GM23338 (cell line): ENCODE results near the gene TBC1D14. TPM values are rescaled to one million over a fixed set of nuclear protein-coding genes. Genes with fewer than 3 reads are reported as not detected.

Experiments
- ATAC-seq: fragments of 200-7000 bp; cut with Tn5 transposase; 3 replicates; pipeline ENCODE4 v1.9.1; 2020
- DNase-seq: peaks from one replicate; pipeline ENCODE4 v3.0.0-alpha.2; 2015; ENCODE audit warnings: low spot score
- H2AFZ ChIP-seq: fragments of 200-600 bp; sonication (generic); 2 replicates; pipeline ENCODE4 v1.8.0; 2016; ENCODE audit warnings: antibody characterized with exemption, mild to moderate bottlenecking, moderate library complexity
- H3F3A ChIP-seq: fragments of 200-600 bp; sonication (generic); replicated peaks from 2 replicates; pipeline ENCODE4 v1.8.0; 2017; ENCODE audit warnings: antibody characterized with exemption, mixed run types, low read depth
- H3K27ac ChIP-seq: fragments of 200-600 bp; sonication (generic); 2 replicates; pipeline ENCODE4 v1.6.1; 2016; ENCODE audit warnings: low read depth
- H3K27me3 ChIP-seq: fragments of 200-600 bp; sonication (generic); 2 replicates; pipeline ENCODE4 v1.8.0; 2016; ENCODE audit warnings: mild to moderate bottlenecking, mixed run types, moderate library complexity; ENCODE audit not compliant: insufficient read depth
- H3K36me3 ChIP-seq: fragments of 200-600 bp; sonication (generic); 2 replicates; pipeline ENCODE4 v1.8.0; 2016; ENCODE audit warnings: mild to moderate bottlenecking; ENCODE audit not compliant: insufficient read depth
- H3K4me1 ChIP-seq: fragments of 200-600 bp; sonication (generic); 2 replicates; pipeline ENCODE4 v1.8.0; 2016; ENCODE audit warnings: mild to moderate bottlenecking, moderate library complexity; ENCODE audit not compliant: insufficient read depth
- H3K4me2 ChIP-seq: fragments of 200-600 bp; sonication (generic); 2 replicates; pipeline ENCODE4 v1.7.1; 2017; ENCODE audit warnings: mixed run types
- H3K4me3 ChIP-seq: fragments of 200-600 bp; sonication (generic); 2 replicates; pipeline ENCODE4 v1.6.1; 2016; ENCODE audit warnings: mixed run types
- H3K79me2 ChIP-seq: fragments of 200-600 bp; sonication (generic); replicated peaks from 2 replicates; pipeline ENCODE4 v1.8.0; 2017; ENCODE audit warnings: mild to moderate bottlenecking; ENCODE audit not compliant: insufficient read depth
- H3K9me2 ChIP-seq: fragments of 200-600 bp; sonication (generic); 2 replicates; pipeline ENCODE4 v1.8.0; 2017; ENCODE audit not compliant: insufficient read depth
- H4K20me1 ChIP-seq: fragments of 200-600 bp; sonication (generic); replicated peaks from 2 replicates; pipeline ENCODE4 v1.8.0; 2017; ENCODE audit warnings: mild to moderate bottlenecking; ENCODE audit not compliant: insufficient read depth
- H3K27ac Mint-ChIP-seq: 2 replicates; pipeline ENCODE4 v1.8.0; 2020; ENCODE audit warnings: inconsistent platforms, mild to moderate bottlenecking, moderate library complexity, mixed read lengths
- H3K27me3 Mint-ChIP-seq: 3 replicates; pipeline ENCODE4 v1.8.0; 2022; ENCODE audit warnings: low read depth, mild to moderate bottlenecking, moderate library complexity, mixed read lengths, inconsistent platforms; ENCODE audit not compliant: insufficient read depth, poor library complexity
- H3K36me3 Mint-ChIP-seq: 3 replicates; pipeline ENCODE4 v1.8.0; 2021; ENCODE audit warnings: low read depth, mild to moderate bottlenecking, inconsistent platforms, moderate library complexity, mixed read lengths
- H3K4me1 Mint-ChIP-seq: 3 replicates; pipeline ENCODE4 v1.8.0; 2020; ENCODE audit warnings: mild to moderate bottlenecking, inconsistent platforms, mixed read lengths
- H3K4me3 Mint-ChIP-seq: 3 replicates; pipeline ENCODE4 v1.8.0; 2021; ENCODE audit warnings: moderate library complexity, mild to moderate bottlenecking, inconsistent platforms, mixed read lengths
- H3K9me3 Mint-ChIP-seq: 3 replicates; pipeline ENCODE4 v1.8.0; 2020; ENCODE audit warnings: moderate library complexity, mild to moderate bottlenecking, inconsistent platforms, mixed read lengths
- CREB1 ChIP-seq: fragments of 250-450 bp; sonication (Bioruptor Pico); IDR thresholded peaks from 2 replicates; pipeline ENCODE4 v1.5.0; 2020; ENCODE audit warnings: low read depth, mild to moderate bottlenecking, moderate library complexity
- CTCF ChIP-seq, 2 experiments: fragments of 200-600 bp in 1 of 2; sonication (generic) in 1 of 2; conservative IDR thresholded peaks; 2 replicates each; pipeline versions ENCODE4 v1.5.1 to v1.6.1; 2016 to 2017; ENCODE audit warnings: antibody characterized with exemption in 2 of 2, low read depth in 2 of 2, mild to moderate bottlenecking in 2 of 2, moderate library complexity in 1 of 2
- EZH2phosphoT487 ChIP-seq: fragments of 200-600 bp; sonication (generic); IDR thresholded peaks from one replicate; pipeline ENCODE4 v1.8.1; 2018; ENCODE audit warnings: antibody characterized with exemption; ENCODE audit not compliant: unreplicated experiment
- JUNB ChIP-seq: IDR thresholded peaks from one replicate; pipeline ENCODE4 v1.6.1; 2016; ENCODE audit warnings: antibody characterized with exemption; ENCODE audit not compliant: unreplicated experiment
- POLR2AphosphoS5 ChIP-seq: IDR thresholded peaks from 2 replicates; pipeline ENCODE4 v1.6.1; 2016; ENCODE audit warnings: antibody characterized with exemption, low read depth
- STAT1 ChIP-seq: IDR thresholded peaks from one replicate; pipeline ENCODE4 v1.6.1; 2016; ENCODE audit warnings: antibody characterized with exemption; ENCODE audit not compliant: unreplicated experiment
- ZNF114 ChIP-seq: fragments of 250-450 bp; sonication (Bioruptor Pico); IDR thresholded peaks from 2 replicates; pipeline ENCODE4 v1.5.0; 2020; ENCODE audit warnings: mild to moderate bottlenecking, moderate library complexity
- ZNF331 ChIP-seq: fragments of 250-450 bp; sonication (Bioruptor Pico); IDR thresholded peaks from 2 replicates; pipeline ENCODE4 v1.5.0; 2020; ENCODE audit warnings: low read depth, mild to moderate bottlenecking, moderate library complexity
- ZNF462 ChIP-seq: fragments of 250-450 bp; sonication (Bioruptor Pico); IDR thresholded peaks from 2 replicates; pipeline ENCODE4 v1.5.0; 2020; ENCODE audit warnings: mild to moderate bottlenecking, moderate library complexity
- polyA plus RNA-seq: library from polyadenylated mRNA; unstranded; fragments of >200 nt; fragmentation: Nextera tagmentation; extraction: Ambion mirVana; gene quantifications from 2 replicates; pipeline ENCODE4 v1.2.1, GENCODE V29; 2016
- total RNA-seq: library from RNA; depleted of rRNA; stranded (reverse); fragments of >200 nt; shearing (Covaris generic); gene quantifications from 2 replicates; pipeline ENCODE4 v1.2.3, GENCODE V29; 2014

Gene TBC1D14
- total and polyA plus RNA-seq, 2 experiments from 2014 or later = 18.2 to 59.7 TPM

- TF ChIP-seq ZNF331 (CRISPR knock-in tag) = no peak
- TF ChIP-seq CREB1 (CRISPR knock-in tag) = no peak
- no peak for TF ChIP-seq STAT1
- no peak for TF ChIP-seq CTCF (conservative IDR thresholded peaks at IDR 0.05; ENCODE audit: low read depth in 2 of 2)
- TF ChIP-seq JUNB = no peak
These were observed 21.8 kb upstream of the TBC1D14 start (continued) for GRCh38 chr4:6887591-6888371.

GRCh38 chr4:6888506-6889071, 21.0 kb upstream of the TBC1D14 start:
- TF ChIP-seq POLR2AphosphoS5 (no peak), CTCF (conservative IDR thresholded peaks at IDR 0.05; ENCODE audit: low read depth in 2 of 2) (no peak), ZNF114 (CRISPR knock-in tag) (no peak), JUNB (no peak), ZNF331 (CRISPR knock-in tag) (no peak), CREB1 (CRISPR knock-in tag) (no peak), ZNF462 (no peak), EZH2phosphoT487 (no peak)
- Histone ChIP-seq H3K9me2 (no peaks in the 10 kb centered on the region), H3K27ac (no peak overlapping the region), H4K20me1 (no peaks in the 10 kb centered on the region; the same call in 1 of the 2 replicates), H3K4me3 (no peak overlapping the region), H3K4me2 (no peak overlapping the region), H3K4me1 (peaks cover 6% of the 10 kb centered on the region; the same call in 1 of the 2 replicates), H2AFZ (no peak overlapping the region), H3F3A (no peaks in the 10 kb centered on the region), H3K36me3 (no peaks in the 10 kb centered on the region), H3K27me3 (no peaks in the 10 kb centered on the region), H3K79me2 (no peaks in the 10 kb centered on the region)
- H3K4me3 Mint-ChIP-seq = no peak overlapping the region
- peaks cover 6% of the 10 kb centered on the region for H3K9me3 Mint-ChIP-seq
- H3K36me3 Mint-ChIP-seq = peaks cover 5% of the 10 kb centered on the region; the same call in 2 of the 3 replicates
- H3K4me1 Mint-ChIP-seq = peaks cover 7% of the 10 kb centered on the region
- H3K27ac Mint-ChIP-seq = no peak overlapping the region
- DNase-seq = no peak
- H3K27me3 Mint-ChIP-seq = peaks cover 14% of the 10 kb centered on the region
- ATAC-seq = no peak; the same call in 2 of the 3 replicates
